CD14-positive monocyte (primary cell): ENCODE data around the gene ARID3B. TPM values are rescaled to one million over a fixed set of nuclear protein-coding genes. Genes with fewer than 3 reads are reported as not detected.

Experiments used
- DNase-seq, 3 donors: peaks; one replicate each; pipeline ENCODE4 v3.0.0-alpha.2; 2011 to 2022
- H2AFZ ChIP-seq: 2 replicates; pipeline ENCODE4 v1.6.0; 2012; ENCODE audit warnings: mild to moderate bottlenecking, low read depth, low read length, inconsistent platforms; ENCODE audit not compliant: insufficient read depth, poor library complexity, severe bottlenecking
- H3K27ac ChIP-seq, 2 donors: 1 replicate in 1 of 2; 2 replicates in 1 of 2; pipeline ENCODE4 v1.5.1; 2012 to 2013; ENCODE audit warnings: low read length in 2 of 2, control low read depth in 1 of 2, inconsistent platforms in 1 of 2, low read depth in 1 of 2, mild to moderate bottlenecking in 1 of 2
- H3K27me3 ChIP-seq, 2 donors: one replicate each; pipeline versions ENCODE4 v1.6.0 to v1.6.1; 2011 to 2013; ENCODE audit warnings: low read length in 2 of 2; ENCODE audit not compliant: control insufficient read depth in 2 of 2, insufficient read depth in 2 of 2
- H3K36me3 ChIP-seq, 2 donors: replicated peaks in 1 of 2; 1 replicate in 1 of 2; 2 replicates in 1 of 2; pipeline versions ENCODE4 v1.5.1 to v1.6.1; 2012 to 2013; ENCODE audit warnings: low read length in 2 of 2, control low read depth in 1 of 2, inconsistent platforms in 1 of 2, mild to moderate bottlenecking in 1 of 2; ENCODE audit not compliant: insufficient read depth in 2 of 2, control insufficient read depth in 1 of 2
- H3K4me1 ChIP-seq, 2 donors: 1 replicate in 1 of 2; 2 replicates in 1 of 2; pipeline versions ENCODE4 v1.5.1 to v1.6.1; 2012 to 2013; ENCODE audit warnings: low read length in 2 of 2, control low read depth in 1 of 2, inconsistent platforms in 1 of 2, mild to moderate bottlenecking in 1 of 2, moderate library complexity in 1 of 2; ENCODE audit not compliant: insufficient read depth in 2 of 2, control insufficient read depth in 1 of 2
- H3K4me2 ChIP-seq: replicated peaks from 2 replicates; pipeline ENCODE3; 2012; ENCODE audit warnings: low read length, moderate library complexity, mild to moderate bottlenecking; ENCODE audit not compliant: poor library complexity, severe bottlenecking; ENCODE audit errors: extremely low read depth
- H3K4me3 ChIP-seq, 3 experiments: fragments of 200-600 bp in 1 of 3; sonication (generic) in 1 of 3; replicated peaks in 1 of 3; 1 replicate in 2 of 3; 2 replicates in 1 of 3; pipeline ENCODE4 v1.5.1; 2011 to 2013; ENCODE audit warnings: low read length in 3 of 3, mild to moderate bottlenecking in 3 of 3, control low read depth in 2 of 3, low read depth in 2 of 3, inconsistent platforms in 1 of 3, moderate library complexity in 1 of 3
- H3K79me2 ChIP-seq: 2 replicates; pipeline ENCODE4 v1.6.0; 2012; ENCODE audit warnings: mild to moderate bottlenecking, control low read depth, inconsistent platforms, low read length, moderate library complexity; ENCODE audit not compliant: insufficient read depth
- H3K9ac ChIP-seq: 2 replicates; pipeline ENCODE4 v1.6.0; 2017; ENCODE audit warnings: low read length, mild to moderate bottlenecking; ENCODE audit not compliant: insufficient read depth, poor library complexity, severe bottlenecking
- H3K9me3 ChIP-seq, 2 donors: replicated peaks in 1 of 2; 1 replicate in 1 of 2; 2 replicates in 1 of 2; pipeline versions ENCODE4 v1.5.1 to v1.6.1; 2012 to 2013; ENCODE audit warnings: low read length in 2 of 2, control low read depth in 1 of 2; ENCODE audit not compliant: control insufficient read depth in 1 of 2, insufficient read depth in 1 of 2
- H4K20me1 ChIP-seq: 2 replicates; pipeline ENCODE4 v1.6.0; 2012; ENCODE audit warnings: mild to moderate bottlenecking, low read length, control low read depth, moderate library complexity; ENCODE audit not compliant: insufficient read depth
- H3K27ac Mint-ChIP-seq, 7 donors: one replicate each; pipeline ENCODE4 v1.8.0; 2020; ENCODE audit warnings: mild to moderate bottlenecking in 7 of 7, mixed read lengths in 7 of 7, moderate library complexity in 6 of 7, inconsistent platforms in 2 of 7
- H3K27me3 Mint-ChIP-seq, 3 donors: one replicate each; pipeline ENCODE4 v1.8.0; 2021 to 2022; ENCODE audit warnings: low read depth in 3 of 3, mild to moderate bottlenecking in 3 of 3, mixed read lengths in 3 of 3, moderate library complexity in 3 of 3, inconsistent platforms in 1 of 3
- H3K36me3 Mint-ChIP-seq, 2 donors: one replicate each; pipeline ENCODE4 v1.8.0; 2020; ENCODE audit warnings: mixed read lengths in 2 of 2, inconsistent platforms in 1 of 2, mild to moderate bottlenecking in 1 of 2
- H3K4me1 Mint-ChIP-seq: one replicate; pipeline ENCODE4 v1.8.0; 2020; ENCODE audit warnings: mild to moderate bottlenecking, mixed read lengths
- H3K4me3 Mint-ChIP-seq, 2 donors: one replicate each; pipeline ENCODE4 v1.8.0; 2020; ENCODE audit warnings: mild to moderate bottlenecking in 2 of 2, mixed read lengths in 2 of 2, moderate library complexity in 1 of 2
- H3K9me3 Mint-ChIP-seq, 7 donors: one replicate each; pipeline ENCODE4 v1.8.0; 2020 to 2022; ENCODE audit warnings: mixed read lengths in 7 of 7, mild to moderate bottlenecking in 6 of 7, moderate library complexity in 6 of 7, inconsistent platforms in 2 of 7
- CTCF ChIP-seq: fragments of 200-600 bp; IDR thresholded peaks from one replicate; pipeline ENCODE4 v1.8.0; 2022; ENCODE audit warnings: antibody characterized with exemption, mild to moderate bottlenecking
- WGBS: methylation state at CpG from one replicate; pipeline ENCODE4 v1.1.5; 2013; ENCODE audit warnings: missing lambda C conversion rate; ENCODE audit not compliant: insufficient coverage; 5-methylcytosine and 5-hydroxymethylcytosine counted together
- intact Hi-C, 2 donors: fragments of 100-400 bp; cut with micrococcal nuclease; formaldehyde crosslinking; loops; one replicate each; pipeline versions ENCODE4 v1.15.0 to v1.15.1; 2023
- polyA plus RNA-seq, 3 donors: library from polyadenylated mRNA; depleted of rRNA in 1 of 3; unstranded in 2 of 3; stranded (reverse) in 1 of 3; fragments of 300-500 nt in 2 of 3; fragments of >200 nt in 1 of 3; fragmentation: Illumina TruSeq in 2 of 3; gene quantifications; 1 replicate in 2 of 3; 2 replicates in 1 of 3; pipeline ENCODE4 v1.2.3, GENCODE V29; 2012 to 2021

Gene ARID3B
- polyA plus RNA-seq, 3 donors = 2.3 to 17.4 (median 4.4) TPM

DNA sequence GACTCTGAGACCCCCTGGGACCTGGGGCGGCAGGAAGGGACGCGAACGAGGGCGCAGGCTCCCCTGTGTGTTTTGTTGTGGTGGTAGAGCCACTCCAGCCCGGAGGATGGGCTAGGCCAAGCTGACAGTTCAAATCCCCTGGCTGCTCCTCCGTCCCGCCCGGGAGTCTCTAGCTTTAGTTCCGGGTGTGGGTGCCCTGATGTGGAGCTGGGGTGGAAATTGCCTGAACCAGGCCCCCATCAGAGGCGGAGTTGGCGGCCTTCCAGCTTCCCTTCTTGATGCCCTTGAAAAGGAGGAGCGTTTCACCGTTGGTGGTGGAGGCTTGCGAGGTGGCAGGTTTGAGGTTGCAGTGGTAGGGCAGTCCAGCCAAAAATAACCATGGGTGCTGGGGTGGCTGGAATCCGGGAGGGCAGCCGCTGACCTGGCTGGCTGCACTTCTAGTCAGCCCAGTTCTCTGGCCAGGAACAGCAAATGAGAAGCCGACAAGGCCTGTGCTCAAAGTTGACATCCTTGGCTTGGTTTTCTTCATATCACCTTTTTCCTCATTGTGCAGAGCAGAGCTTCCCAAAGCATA lies 75.4 kb downstream of the ARID3B start:
- H3K27me3 ChIP-seq = no peaks in the 10 kb centered on the region
- Mint-ChIP-seq H3K4me1 (peaks cover 26% of the 10 kb centered on the region), H3K4me3 (peak overlapping the region; percentile 92 to 94), H3K36me3 (peaks cover 30 to 34% of the 10 kb centered on the region in 2 donors), H3K27me3 (peaks cover 0 to 9% (median 2%) of the 10 kb centered on the region in 3 donors), H3K9me3 (peaks cover 0 to 1% (median 0%) of the 10 kb centered on the region in 7 donors), H3K27ac (peak overlapping the region; percentile 94 to 97 (median 95))
- H3K9ac ChIP-seq = peak overlapping the region; percentile 99
- TF ChIP-seq CTCF = no peak
- peak overlapping the region; percentile 60 for H2AFZ ChIP-seq
- WGBS = 0% methylated on average over 13 of the region's 18 CpGs
- H3K36me3 ChIP-seq = peaks cover 30 to 40% of the 10 kb centered on the region in 2 donors
- H3K27ac ChIP-seq = peak overlapping the region; percentile 95 to 98
- DNase-seq = peak; percentile 59 to 68 (median 64)
- peaks cover 15 to 28% of the 10 kb centered on the region in 2 donors for H3K4me1 ChIP-seq
- peaks cover 63% of the 10 kb centered on the region for H3K79me2 ChIP-seq
- H3K4me2 ChIP-seq = peak overlapping the region; percentile 83
- peak overlapping the region; percentile 92 to 99 (median 95) for H3K4me3 ChIP-seq
- H3K9me3 ChIP-seq = no peaks in the 10 kb centered on the region
- intact Hi-C loops = loop anchor here (5.0 to 10.0 kb wide), 4 partner anchors 69 to 154 kb away; partner anchors contain the start of genes UBL7 (in 2 of the 2) and ARID3B (in 1 of the 2)
- peaks cover 53% of the 10 kb centered on the region for H4K20me1 ChIP-seq

- peaks cover 15 to 28% of the 10 kb centered on the region in 2 donors for H3K4me1 ChIP-seq
- DNase-seq = no peak
- peaks cover 69% of the 10 kb centered on the region for H3K79me2 ChIP-seq
Measured at GRCh38 chr15:74616996-74617395, 76.0 kb downstream of the ARID3B start.

More at GRCh38 chr15:74616996-74617395, 76.0 kb downstream of the ARID3B start:
- H3K27me3 ChIP-seq = no peaks in the 10 kb centered on the region
- TF ChIP-seq CTCF = no peak
- intact Hi-C loops = loop anchor here (5.0 to 10.0 kb wide), 4 partner anchors 70 to 155 kb away; partner anchors contain the start of genes UBL7 (in 2 of the 2) and ARID3B (in 1 of the 2)
- H3K9me3 ChIP-seq = no peaks in the 10 kb centered on the region
- peaks cover 58% of the 10 kb centered on the region for H4K20me1 ChIP-seq
- H3K9me3 Mint-ChIP-seq = peaks cover 0 to 1% (median 0%) of the 10 kb centered on the region in 7 donors
- no peak overlapping the region for H2AFZ ChIP-seq
- peak overlapping the region; percentile 92 to 99 (median 95) for H3K4me3 ChIP-seq
- peak overlapping the region; percentile 99 for H3K9ac ChIP-seq
- peak overlapping the region in 1 of 2 donors; percentile 98 for H3K27ac ChIP-seq
- H3K36me3 ChIP-seq = peaks cover 35 to 45% of the 10 kb centered on the region in 2 donors
- peak overlapping the region; percentile 92 to 94 for H3K4me3 Mint-ChIP-seq
- H3K27ac Mint-ChIP-seq = peak overlapping the region in 5 of 7 donors; percentile 94 to 96 (median 95)
- peak overlapping the region; percentile 83 for H3K4me2 ChIP-seq
- H3K36me3 Mint-ChIP-seq = peaks cover 36 to 39% of the 10 kb centered on the region in 2 donors
- peaks cover 26% of the 10 kb centered on the region for H3K4me1 Mint-ChIP-seq
- H3K27me3 Mint-ChIP-seq = peaks cover 0 to 6% (median 2%) of the 10 kb centered on the region in 3 donors
